GM21717 (cell line): ENCODE results near the gene HYAL3.
A peak's percentile ranks its signal among the peaks of the same experiment; 100 is the strongest.
"Not testable (repeated sequence)": the region's sequence is repeated elsewhere in the genome, so short reads cannot be mapped to it uniquely, and the experiment has no call there.

Source experiments
- ATAC-seq: cut with Tn5 transposase; IDR thresholded peaks from one replicate; pipeline ENCODE4 v1.9.1; 2021; ENCODE audit warnings: mild to moderate bottlenecking, moderate library complexity; ENCODE audit not compliant: unreplicated experiment

Gene HYAL3

DNA sequence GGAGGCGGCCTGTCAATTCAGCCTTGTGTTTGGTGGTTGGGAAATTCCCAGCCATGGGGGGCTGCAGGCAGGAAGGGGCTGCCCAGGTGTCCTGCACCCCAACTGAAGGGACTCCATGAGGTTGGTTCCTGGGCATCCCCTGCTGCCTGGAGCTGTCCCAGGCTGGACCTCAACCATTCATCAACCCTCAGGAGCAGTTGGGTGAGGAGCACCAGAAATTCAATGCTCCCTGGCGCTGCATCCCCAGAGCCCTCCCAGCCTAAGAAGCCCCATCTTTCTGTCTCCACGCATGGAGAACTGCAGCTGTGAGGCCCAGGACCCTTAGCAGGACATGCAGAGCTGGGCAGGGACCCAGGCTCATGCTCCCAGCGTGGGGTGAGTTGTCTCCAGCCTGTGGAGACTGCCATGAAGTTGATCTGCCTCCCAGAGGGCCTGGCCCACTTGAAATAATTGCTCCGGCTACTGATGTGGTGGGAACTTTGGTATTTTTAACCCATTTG is 38.2 kb downstream of the HYAL3 start:
- ATAC-seq: no peak

GRCh38 chr3:50260027-50260941 is 38.9 kb downstream of the HYAL3 start:
- peak; percentile 76 for ATAC-seq

DNA sequence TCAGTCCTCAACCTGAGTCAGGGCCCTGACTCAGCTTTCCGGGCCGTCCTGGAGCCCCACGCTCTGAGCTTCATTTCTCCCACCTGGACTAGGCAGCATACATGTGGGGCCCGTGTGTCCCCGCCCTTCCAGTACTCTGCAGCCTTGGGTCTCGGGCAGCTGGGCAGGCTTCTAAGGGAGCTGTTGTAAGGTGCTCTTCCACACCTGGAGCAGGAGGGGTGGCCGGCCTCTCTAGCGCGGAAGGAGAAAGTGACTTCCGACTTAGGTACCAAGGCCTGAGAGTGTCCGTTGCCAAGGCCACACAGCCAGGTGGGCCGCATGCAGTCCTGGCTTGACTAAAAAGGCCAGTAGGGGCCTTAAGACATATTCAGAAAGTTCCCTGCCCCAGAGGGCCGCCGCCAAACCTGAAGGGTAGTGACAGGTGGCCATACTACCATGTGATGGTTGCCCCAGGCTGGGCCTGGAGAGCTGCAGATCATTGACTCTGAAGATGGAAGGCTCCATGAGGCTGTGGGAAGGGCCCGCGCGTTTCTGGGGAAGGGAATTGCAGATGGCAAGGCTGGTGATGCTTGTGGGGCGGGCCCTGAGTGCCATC is 39.7 kb downstream of the HYAL3 start:
- peak; percentile 9 for ATAC-seq

- ATAC-seq: no peak
Observed at GRCh38 chr3:50258979-50259378, 40.2 kb downstream of the HYAL3 start.

DNA sequence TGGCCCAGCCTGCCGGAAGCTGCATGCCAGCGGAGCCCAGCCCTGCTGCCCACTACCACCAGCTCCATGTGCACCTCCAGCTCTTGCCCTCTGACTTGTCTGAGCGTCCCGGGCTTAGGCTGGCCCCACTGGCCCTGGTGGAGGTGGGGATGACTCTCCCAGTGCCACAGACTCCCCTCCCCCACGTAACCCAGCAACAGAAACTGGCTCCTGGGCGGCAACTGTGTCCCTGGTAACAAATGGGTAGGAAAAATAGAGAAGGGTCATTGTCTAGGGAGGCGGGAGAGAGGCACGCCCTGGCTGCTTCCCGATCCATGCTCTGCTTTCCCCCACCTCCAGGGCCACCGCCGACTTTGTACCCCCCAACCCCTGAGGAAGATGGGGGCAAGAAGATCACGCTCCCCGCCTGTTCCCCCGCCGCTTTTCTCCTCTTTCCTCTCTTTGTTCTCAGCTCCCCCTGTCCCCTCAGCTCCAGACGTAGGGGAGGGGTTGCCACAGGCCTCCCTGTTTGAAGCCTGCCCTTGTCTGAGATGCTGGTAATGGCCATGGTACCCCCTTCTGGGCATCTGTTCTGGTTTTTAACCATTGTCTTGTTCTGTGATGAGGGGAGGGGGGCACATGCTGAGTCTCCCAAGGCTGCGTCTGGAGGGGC is 41.0 kb downstream of the HYAL3 start:
- ATAC-seq: no peak

DNA sequence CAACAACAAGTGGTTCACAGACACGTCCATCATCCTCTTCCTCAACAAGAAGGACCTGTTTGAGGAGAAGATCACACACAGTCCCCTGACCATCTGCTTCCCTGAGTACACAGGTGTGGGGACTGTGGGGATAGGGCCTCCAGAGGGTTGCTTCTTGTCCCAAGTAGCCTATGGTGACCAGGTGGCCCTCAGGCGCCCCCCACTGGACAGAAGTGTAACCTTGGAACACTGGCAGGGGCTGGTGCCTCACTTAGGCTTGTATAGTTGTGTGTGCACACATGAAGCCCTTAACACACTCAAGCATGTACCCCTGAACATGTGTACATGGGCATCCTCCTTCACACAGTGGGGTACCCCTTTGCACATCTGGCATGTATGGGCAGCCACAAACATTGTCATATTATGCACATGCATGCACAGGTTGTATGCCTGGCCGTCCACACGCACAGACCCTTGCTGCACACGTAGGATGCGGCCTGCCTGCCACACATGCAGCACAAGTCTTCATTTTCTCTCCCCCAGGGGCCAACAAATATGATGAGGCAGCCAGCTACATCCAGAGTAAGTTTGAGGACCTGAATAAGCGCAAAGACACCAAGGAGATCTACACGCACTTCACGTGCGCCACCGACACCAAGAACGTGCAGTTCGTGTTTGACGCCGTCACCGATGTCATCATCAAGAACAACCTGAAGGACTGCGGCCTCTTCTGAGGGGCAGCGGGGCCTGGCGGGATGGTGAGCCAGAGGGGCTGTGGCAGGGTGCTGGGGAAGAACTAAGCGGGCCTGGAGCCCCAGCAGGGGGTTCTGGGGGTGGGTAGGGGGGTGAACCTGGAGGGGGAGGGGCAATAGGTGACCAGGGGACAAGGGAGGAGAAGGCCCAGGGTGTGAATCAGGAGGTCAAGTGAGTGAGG is 42.0 kb downstream of the HYAL3 start:
- no peak for ATAC-seq

DNA sequence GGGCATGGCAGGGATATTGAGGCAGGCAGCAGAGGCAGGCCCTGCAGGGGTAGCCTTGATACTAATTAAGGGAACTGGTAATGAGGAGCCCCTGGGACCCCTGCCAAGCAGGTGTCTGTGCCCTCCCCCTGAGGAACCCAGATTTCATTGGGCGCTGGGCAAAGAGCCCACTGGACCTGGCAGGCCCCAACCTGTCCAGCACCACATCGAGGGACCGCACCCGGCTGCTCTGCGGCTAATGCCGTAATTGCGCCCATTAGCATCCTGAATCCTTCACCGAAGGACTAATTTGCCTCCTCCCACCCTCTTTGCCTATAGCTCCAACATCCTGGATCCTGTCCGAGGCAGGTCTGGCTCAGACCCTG is 44.0 kb downstream of the HYAL3 start:
- no peak for ATAC-seq

DNA sequence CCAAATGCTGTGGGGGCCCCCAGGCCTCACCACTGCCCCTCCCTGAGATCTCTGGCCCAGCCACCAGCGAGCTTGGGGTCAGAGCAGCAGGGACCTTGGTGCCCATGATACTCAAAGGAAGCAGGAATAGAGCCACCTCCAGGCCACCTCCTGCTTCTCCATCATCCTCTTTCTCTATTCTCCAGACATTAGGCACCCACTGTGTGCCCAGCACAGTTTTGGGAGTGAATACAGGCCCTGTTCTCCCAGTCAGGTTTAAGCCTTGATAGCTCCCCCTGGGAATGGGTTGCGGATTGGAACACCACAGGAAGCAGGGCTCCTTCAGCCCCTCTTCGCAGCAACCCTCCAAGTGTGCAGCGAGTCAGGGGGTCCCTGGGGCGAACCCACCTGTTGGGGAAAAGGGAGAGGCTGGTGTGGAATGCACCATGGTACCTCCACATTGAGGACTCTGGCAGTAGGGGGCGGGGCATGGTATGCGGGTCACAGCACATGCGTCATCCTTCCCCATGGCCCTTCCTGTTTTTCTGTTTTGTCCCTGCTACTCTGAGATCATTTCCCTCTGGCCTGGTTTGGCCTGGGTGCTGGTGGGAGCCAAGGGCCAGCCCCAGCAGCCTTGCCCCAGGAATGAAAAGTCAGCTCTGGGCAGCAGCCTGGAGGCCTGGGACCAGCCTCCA is 44.5 kb downstream of the HYAL3 start:
- no peak for ATAC-seq

DNA sequence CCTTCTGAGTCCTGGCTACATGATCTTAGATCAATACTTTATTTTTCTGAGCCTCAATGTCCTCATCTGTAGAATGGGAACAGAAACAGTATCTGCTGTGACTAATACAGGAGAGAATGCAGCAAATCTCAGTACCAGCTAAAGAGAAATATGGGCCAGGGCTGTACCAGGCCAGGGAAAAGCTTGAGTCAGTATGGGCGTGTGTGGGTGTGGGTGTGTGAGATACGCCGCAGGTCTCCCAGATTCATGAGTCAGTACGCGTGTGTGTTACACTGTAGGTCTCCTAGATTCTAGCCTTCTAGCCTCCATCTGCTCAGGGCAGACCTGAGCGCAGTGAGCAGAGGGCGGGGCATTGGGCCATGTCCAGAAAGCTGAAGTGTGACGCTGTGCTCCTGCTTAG is 48.0 kb downstream of the HYAL3 start:
- no peak for ATAC-seq

DNA sequence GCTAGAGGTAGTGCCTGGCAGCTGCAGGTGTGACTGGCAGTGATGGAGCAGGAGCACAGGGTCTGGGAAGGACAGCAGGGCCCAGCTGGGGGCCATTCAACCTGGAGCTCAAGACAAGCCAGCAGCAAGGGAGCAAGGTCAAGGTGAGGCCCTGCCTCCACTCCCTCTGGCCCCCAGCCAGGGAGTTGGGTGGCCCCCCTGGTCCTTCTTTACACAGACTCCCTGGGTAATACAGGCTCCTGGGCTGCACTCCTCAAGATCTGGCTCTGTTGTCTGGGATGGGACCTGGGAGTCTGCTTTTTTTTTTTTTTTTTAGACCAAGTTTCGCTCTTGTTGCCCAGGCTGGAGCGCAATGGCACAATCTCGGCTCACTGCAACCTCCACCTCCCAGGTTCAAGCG is 48.7 kb downstream of the HYAL3 start:
- ATAC-seq: no peak

- ATAC-seq: no peak
Observed at GRCh38 chr3:50249457-50249856, 49.7 kb downstream of the HYAL3 start.

GRCh38 chr3:50248387-50248786 is 50.8 kb downstream of the HYAL3 start:
- no peak for ATAC-seq

DNA sequence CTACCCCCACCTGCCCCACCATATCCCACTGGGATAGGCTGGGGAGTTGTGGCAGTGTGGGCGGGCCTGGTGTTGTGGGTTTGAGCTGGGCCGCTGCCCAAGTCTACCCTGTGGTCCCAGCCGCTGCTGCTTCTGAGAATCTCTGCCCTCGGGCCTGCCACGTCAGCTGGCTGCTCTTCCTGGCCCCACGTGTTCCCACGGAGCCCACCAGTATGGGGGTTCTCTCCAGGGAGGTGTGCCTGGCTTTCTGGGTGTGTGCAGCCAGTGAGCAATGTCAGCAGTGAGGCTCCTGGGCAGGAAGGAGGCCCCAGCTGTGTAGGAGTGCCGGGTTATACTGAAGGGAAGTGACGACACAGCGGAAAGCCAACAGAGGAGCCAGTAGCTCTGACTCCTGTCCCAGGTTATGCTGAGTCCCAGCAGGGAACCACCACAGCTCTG is 52.7 kb downstream of the HYAL3 start:
- ATAC-seq: peak; percentile 23

GRCh38 chr3:50245831-50246516 is 53.2 kb downstream of the HYAL3 start:
- ATAC-seq: peak; percentile 57

GRCh38 chr3:50245251-50245745 is 53.9 kb downstream of the HYAL3 start:
- no peak for ATAC-seq

DNA sequence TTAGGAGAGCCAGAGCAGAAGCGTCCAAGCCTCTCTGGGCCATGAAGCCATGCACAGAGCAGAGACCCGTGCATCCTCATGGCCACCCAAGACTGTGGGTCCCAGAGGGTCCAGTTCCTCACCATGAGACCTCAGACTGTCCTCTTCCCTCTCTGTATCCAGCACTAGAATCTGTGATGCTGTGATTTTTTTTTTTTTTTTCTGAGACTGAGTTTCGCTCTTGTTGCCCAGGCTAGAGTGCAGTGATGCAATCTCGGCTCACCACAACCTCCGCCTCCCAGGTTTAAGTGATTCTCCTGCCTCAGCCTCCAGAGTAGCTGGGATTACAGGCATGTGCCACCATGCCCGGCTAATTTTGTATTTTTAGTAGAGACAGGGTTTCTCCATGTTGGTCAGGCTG is 54.4 kb downstream of the HYAL3 start:
- not testable (repeated sequence) for ATAC-seq

DNA sequence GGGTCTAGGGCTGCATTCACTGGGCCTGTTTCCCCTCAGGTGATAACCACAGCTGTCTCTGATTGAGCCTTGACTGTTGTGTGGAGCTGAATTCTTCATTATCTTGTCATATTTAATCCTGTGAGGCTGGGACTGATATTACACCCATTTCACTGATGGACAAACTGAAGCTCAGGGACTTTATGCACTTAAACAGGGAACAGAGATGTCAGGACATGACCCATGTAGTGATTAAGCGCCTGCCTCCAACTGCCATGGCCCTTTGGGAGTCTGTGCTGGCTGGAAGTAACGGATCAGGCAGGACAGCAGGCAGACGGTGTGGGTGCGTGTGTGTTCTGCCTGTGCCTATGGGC is 55.7 kb downstream of the HYAL3 start:
- ATAC-seq: no peak

DNA sequence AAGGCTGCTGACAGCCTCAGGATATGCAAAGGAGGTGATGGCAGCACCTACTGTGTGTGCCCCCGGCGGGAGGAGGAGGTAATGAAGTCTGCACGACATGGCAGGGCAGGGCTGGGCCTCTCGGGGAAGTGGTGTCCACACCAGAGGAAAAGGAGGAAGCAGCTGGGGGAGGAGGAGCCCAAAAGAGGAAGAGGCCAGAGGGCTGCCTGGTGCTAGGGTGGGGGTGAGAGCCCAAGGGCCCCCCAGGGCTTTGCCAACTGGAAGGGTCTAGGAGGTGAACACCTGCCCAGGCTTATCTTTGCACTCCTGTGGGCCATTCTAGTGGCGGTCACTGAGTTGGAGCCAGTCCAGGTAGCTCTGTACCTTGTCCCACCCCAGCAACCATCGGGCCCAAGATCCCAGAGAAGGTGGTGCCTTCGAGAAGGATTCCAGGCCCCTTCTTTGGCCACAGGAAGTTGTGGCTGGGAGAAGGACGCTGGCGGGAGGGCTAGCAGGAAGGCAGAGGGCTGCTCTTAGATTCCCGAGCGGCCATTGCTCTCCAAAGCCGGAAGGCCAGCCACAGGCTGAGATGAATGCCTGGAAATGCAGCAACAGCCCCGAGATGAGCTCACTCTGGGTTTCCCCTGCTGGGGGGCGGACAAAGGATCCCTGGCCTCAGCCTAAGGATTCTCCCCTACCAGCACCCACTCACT is 56.2 kb downstream of the HYAL3 start:
- no peak for ATAC-seq
